ENCODE results near the gene PDCD1LG2. TPM values are rescaled to one million over a fixed set of nuclear protein-coding genes. Genes with fewer than 3 reads are reported as not detected.

PDCD1LG2 gene
- total RNA-seq, 1 donor from 2014 or later = 3.3 TPM

Other genes with a start within 250 kb of the PDCD1LG2 start
- gene RLN2, start 205.8 kb upstream of the PDCD1LG2 start, total RNA-seq = not detected
- 0.43 TPM for gene RLN1, start 170.7 kb upstream of the PDCD1LG2 start, total RNA-seq
- gene PLGRKT, start 72.6 kb upstream of the PDCD1LG2 start, total RNA-seq = 44.3 TPM
- 12.0 TPM for gene CD274, start 60.0 kb upstream of the PDCD1LG2 start, total RNA-seq
- gene RIC1, start 118.6 kb downstream of the PDCD1LG2 start, total RNA-seq = 6.9 TPM